ENCODE data around the gene MAST4.

The MAST4 gene

GRCh38 chr5:66842540-66842939, 246.3 kb downstream of the MAST4 start:
- H3K27me3 ChIP-seq (replicated peaks; ENCODE audit: control insufficient read depth, insufficient read depth, low read length): no peaks in the 10 kb centered on the region; the same call in 1 of the 2 replicates
- no peak for DNase-seq (ENCODE audit: extremely low read depth, insufficient read length)
- H3K36me3 ChIP-seq (ENCODE audit: control insufficient read depth, insufficient read depth, low read length): no peaks in the 10 kb centered on the region
- no peak overlapping the region for H3K4me3 ChIP-seq (replicated peaks; ENCODE audit: low read depth, low read length)
- TF ChIP-seq CTCF (IDR thresholded peaks at IDR 0.05; ENCODE audit: insufficient read depth, low read length, poor library complexity, severe bottlenecking): no peak

GRCh38 chr5:66843065-66843464, 246.9 kb downstream of the MAST4 start:
- Histone ChIP-seq H3K36me3 (ENCODE audit: control insufficient read depth, insufficient read depth, low read length) (no peaks in the 10 kb centered on the region), H3K4me3 (replicated peaks; ENCODE audit: low read depth, low read length) (no peak overlapping the region), H3K27me3 (replicated peaks; ENCODE audit: control insufficient read depth, insufficient read depth, low read length) (no peaks in the 10 kb centered on the region; the same call in 1 of the 2 replicates)
- DNase-seq (ENCODE audit: extremely low read depth, insufficient read length): no peak
- TF ChIP-seq CTCF (IDR thresholded peaks at IDR 0.05; ENCODE audit: insufficient read depth, low read length, poor library complexity, severe bottlenecking): no peak

- TF ChIP-seq CTCF (IDR thresholded peaks at IDR 0.05; ENCODE audit: insufficient read depth, low read length, poor library complexity, severe bottlenecking): no peak
- Histone ChIP-seq H3K4me3 (replicated peaks; ENCODE audit: low read depth, low read length) (no peak overlapping the region), H3K36me3 (ENCODE audit: control insufficient read depth, insufficient read depth, low read length) (no peaks in the 10 kb centered on the region), H3K27me3 (replicated peaks; ENCODE audit: control insufficient read depth, insufficient read depth, low read length) (no peaks in the 10 kb centered on the region)
- DNase-seq (ENCODE audit: extremely low read depth, insufficient read length): no peak
Observed at GRCh38 chr5:66848749-66849641, 252.8 kb downstream of the MAST4 start.

- H3K27me3 ChIP-seq (replicated peaks; ENCODE audit: control insufficient read depth, insufficient read depth, low read length): no peaks in the 10 kb centered on the region
- H3K36me3 ChIP-seq (ENCODE audit: control insufficient read depth, insufficient read depth, low read length): no peaks in the 10 kb centered on the region
- H3K4me3 ChIP-seq (replicated peaks; ENCODE audit: low read depth, low read length): no peak overlapping the region
- DNase-seq (ENCODE audit: extremely low read depth, insufficient read length): no peak
- no peak for TF ChIP-seq CTCF (IDR thresholded peaks at IDR 0.05; ENCODE audit: insufficient read depth, low read length, poor library complexity, severe bottlenecking)
Observed at GRCh38 chr5:66849803-66850202, 253.6 kb downstream of the MAST4 start.

- no peak overlapping the region for H3K4me3 ChIP-seq (replicated peaks; ENCODE audit: low read depth, low read length)
- no peak for TF ChIP-seq CTCF (IDR thresholded peaks at IDR 0.05; ENCODE audit: insufficient read depth, low read length, poor library complexity, severe bottlenecking)
- peaks cover under 1% of the 10 kb centered on the region; the same call in 1 of the 2 replicates for H3K27me3 ChIP-seq (replicated peaks; ENCODE audit: control insufficient read depth, insufficient read depth, low read length)
- H3K36me3 ChIP-seq (ENCODE audit: control insufficient read depth, insufficient read depth, low read length): no peaks in the 10 kb centered on the region
- no peak for DNase-seq (ENCODE audit: extremely low read depth, insufficient read length)
Observed at GRCh38 chr5:66850354-66851075, 254.3 kb downstream of the MAST4 start.

All from GM06990 (cell line).